ENCODE measurements around the gene WDFY1. TPM values are rescaled to one million over a fixed set of nuclear protein-coding genes. Genes with fewer than 3 reads are reported as not detected.

The WDFY1 gene
- total RNA-seq, 1 experiment from 2014 or later = 66.0 TPM

DNA sequence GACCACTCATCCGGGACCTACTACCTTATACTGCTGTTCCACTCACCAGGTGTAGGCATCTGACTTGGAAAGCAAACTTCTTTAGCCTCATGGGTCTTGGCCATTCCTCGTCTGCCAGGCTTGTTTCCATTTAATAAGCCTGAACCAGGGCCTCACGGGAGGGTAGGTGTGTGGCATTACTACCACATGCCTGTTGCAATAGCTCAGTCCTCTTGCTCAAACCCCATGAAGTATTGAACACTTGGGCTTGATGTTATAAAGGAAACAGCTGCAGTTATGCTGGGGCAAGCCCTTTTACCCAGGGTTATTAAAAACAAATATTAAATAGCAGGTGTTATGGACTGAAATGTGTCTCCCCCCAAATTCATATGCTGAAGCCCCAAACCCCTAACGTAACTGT lies 33.3 kb upstream of the WDFY1 start (continued):
- TF ChIP-seq ETV6 (CRISPR knock-in tag; IDR thresholded peaks at IDR 0.05) = no peak

DNA sequence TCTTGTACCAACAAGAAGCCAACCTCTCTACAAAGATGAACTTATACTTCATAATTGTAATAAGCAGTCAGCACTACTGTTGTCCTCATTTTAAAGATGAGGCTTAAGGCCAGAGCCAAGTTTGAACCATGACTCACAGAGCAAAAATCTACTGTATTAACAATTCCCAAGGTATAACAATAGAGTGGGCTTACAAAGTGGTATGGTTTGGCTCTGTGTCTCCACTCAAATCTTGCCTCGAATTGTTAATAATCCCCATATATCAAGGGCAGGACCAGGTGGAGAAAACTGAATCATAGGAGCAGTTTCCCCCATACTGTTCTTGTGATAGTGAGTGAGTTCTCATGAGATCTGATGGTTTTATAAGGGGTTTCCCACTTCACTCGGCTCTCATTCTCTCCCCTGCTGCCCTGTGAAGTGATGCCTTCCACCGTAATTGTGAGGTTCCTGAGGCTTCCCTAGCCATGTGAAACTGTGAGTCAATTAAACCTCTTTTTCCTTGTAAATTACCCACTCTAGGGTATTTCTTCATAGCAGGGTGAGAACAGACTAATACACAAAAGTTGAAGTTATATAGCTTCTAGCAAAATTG lies 31.6 kb upstream of the WDFY1 start:
- CTCF ChIA-PET = interaction anchor here (1.4 kb wide), 1 partner anchor 86 kb away, joined by 4 read pairs; no protein-coding TSS in a partner anchor
- TF ChIP-seq ZNF396 (CRISPR knock-in tag; IDR thresholded peaks at IDR 0.05; ENCODE audit: borderline replicate concordance) = no peak
- TF ChIP-seq NFATC4 (CRISPR knock-in tag; IDR thresholded peaks at IDR 0.05) = no peak
- TF ChIP-seq MXD4 (CRISPR knock-in tag; IDR thresholded peaks at IDR 0.05; ENCODE audit: borderline replicate concordance) = no peak
- TF ChIP-seq FOXP1 (CRISPR knock-in tag; IDR thresholded peaks at IDR 0.05; ENCODE audit: borderline replicate concordance) = no peak
- no peak for TF ChIP-seq ZNF219 (CRISPR knock-in tag; IDR thresholded peaks at IDR 0.05; ENCODE audit: borderline replicate concordance)

DNA sequence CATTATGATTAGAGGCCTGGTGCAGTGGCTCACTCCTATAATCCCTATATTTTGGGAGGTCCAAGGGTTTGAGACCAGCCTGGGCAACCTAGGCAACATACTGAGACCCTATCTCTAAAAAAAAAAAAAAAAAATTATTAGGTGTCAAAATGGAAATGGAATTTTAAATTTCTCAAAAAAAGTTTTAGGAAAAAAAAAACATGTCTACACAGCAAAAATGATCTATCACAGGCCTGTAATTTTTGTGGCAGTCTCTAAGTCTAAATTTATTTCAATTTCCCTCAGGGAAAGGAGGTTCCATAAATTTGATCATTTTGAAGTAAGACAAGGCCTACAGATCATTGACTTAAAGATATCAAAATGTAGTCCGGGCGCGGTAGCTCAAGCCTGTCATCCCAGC lies 28.5 kb upstream of the WDFY1 start:
- Mint-ChIP-seq H3K27me3 (ENCODE audit: low read depth) (no peaks in the 10 kb centered on the region), H3K36me3 (no peaks in the 10 kb centered on the region), H3K4me3 (no peak overlapping the region), H3K9me3 (no peaks in the 10 kb centered on the region), H3K4me1 (peaks cover 20% of the 10 kb centered on the region), H3K27ac (no peak overlapping the region)
- ATAC-seq (no peak), DNase-seq (ENCODE audit: low spot score) (no peak)
- ChIA-PET CTCF (no interaction called here), POLR2A (no interaction called here)
- TF ChIP-seq ZNF671 (CRISPR knock-in tag; IDR thresholded peaks at IDR 0.05) (no peak), HMGA2 (CRISPR knock-in tag; IDR thresholded peaks at IDR 0.05) (no peak)

More for the DNA sequence above, 31.6 kb upstream of the WDFY1 start:
- H3K27ac Mint-ChIP-seq = no peak overlapping the region
- H3K4me1 Mint-ChIP-seq = peaks cover 6% of the 10 kb centered on the region
- no peaks in the 10 kb centered on the region for H3K27me3 Mint-ChIP-seq (ENCODE audit: low read depth)
- DNase-seq (ENCODE audit: low spot score) = no peak
- no peak overlapping the region for H3K4me3 Mint-ChIP-seq
- ATAC-seq = no peak
- POLR2A ChIA-PET = no interaction called here
- peaks cover under 1% of the 10 kb centered on the region; the same call in 1 of the 2 replicates for H3K36me3 Mint-ChIP-seq
- no peaks in the 10 kb centered on the region for H3K9me3 Mint-ChIP-seq

DNA sequence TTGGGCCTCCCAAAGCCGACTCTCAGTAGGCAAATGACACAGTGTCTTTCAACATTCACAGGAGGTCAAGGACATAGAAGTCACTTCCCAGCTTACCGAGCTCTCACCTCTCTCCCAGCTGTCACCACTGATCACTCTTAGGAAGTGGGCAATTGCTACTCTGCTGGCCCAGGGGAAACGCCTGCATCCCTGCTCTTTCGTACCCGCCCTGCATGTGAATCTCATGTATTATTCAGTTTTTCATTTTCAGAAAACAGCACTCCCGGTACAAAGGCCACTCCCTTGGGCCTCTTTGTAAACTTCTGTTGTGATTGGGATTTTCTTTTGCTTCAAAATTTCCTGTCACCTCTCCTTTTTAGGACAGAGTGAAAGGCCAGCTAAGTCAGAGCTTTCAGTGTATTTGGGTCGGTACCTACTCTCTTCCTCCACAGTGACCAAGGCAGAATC lies 27.5 kb upstream of the WDFY1 start:
- Mint-ChIP-seq H3K27ac (no peak overlapping the region), H3K27me3 (ENCODE audit: low read depth) (no peaks in the 10 kb centered on the region), H3K9me3 (no peaks in the 10 kb centered on the region), H3K4me3 (no peak overlapping the region), H3K36me3 (0 out of 2 replicates have a peak, but pooled peaks cover 5% of the 10 kb centered on the region), H3K4me1 (peaks cover 22% of the 10 kb centered on the region)
- ChIA-PET POLR2A (no interaction called here), CTCF (interaction anchor here (0.8 to 5.0 kb wide), 5 partner anchors 20 to 387 kb away, joined by 3 to 130 read pairs (median 3); no protein-coding TSS in a partner anchor)
- no peak for ATAC-seq
- DNase-seq (ENCODE audit: low spot score) = no peak
- peak; percentile 47; the same call in 1 of the 2 replicates for TF ChIP-seq GABPB1 (CRISPR knock-in tag; IDR thresholded peaks at IDR 0.05)
- TF ChIP-seq ZNF232 (CRISPR knock-in tag; IDR thresholded peaks at IDR 0.05) = no peak

DNA sequence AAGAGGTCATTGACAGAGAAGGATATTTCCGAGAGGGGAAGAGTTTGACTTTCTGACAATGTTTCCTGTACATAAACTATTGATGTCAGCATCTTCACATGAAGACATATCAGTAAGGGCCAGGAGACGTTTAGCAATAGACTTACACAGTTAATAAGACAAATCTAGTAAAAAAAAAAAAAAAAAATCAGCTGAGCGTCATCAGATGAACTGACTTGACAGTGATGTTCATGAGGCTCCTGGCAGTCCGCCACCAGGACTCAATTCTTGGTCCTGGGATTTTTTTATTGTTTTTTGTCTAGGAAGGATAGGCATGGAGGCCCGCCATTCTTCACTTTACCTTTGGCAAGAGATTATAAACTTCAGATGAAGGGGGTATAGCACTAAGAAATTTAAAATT lies 26.6 kb upstream of the WDFY1 start:
- Mint-ChIP-seq H3K4me3 (no peak overlapping the region), H3K9me3 (no peaks in the 10 kb centered on the region), H3K4me1 (peaks cover 22% of the 10 kb centered on the region), H3K27me3 (ENCODE audit: low read depth) (no peaks in the 10 kb centered on the region), H3K36me3 (peaks cover 12% of the 10 kb centered on the region), H3K27ac (no peak overlapping the region)
- ChIA-PET CTCF (interaction anchor here (0.6 to 5.0 kb wide), 12 partner anchors 9 to 432 kb away, joined by 3 to 130 read pairs (median 8); no protein-coding TSS in a partner anchor), POLR2A (no interaction called here)
- no peak for DNase-seq (ENCODE audit: low spot score)
- TF ChIP-seq GRHL2 (CRISPR knock-in tag; IDR thresholded peaks at IDR 0.05; ENCODE audit: insufficient replicate concordance, severe bottlenecking) (no peak), ZNF138 (CRISPR knock-in tag; conservative IDR thresholded peaks at IDR 0.05) (no peak), ZNF416 (CRISPR knock-in tag; IDR thresholded peaks at IDR 0.05) (no peak), SP1 (CRISPR knock-in tag; conservative IDR thresholded peaks at IDR 0.05) (no peak), RELA (CRISPR knock-in tag; IDR thresholded peaks at IDR 0.05; ENCODE audit: borderline replicate concordance) (no peak)
- TF ChIP-seq, protein P1, sequence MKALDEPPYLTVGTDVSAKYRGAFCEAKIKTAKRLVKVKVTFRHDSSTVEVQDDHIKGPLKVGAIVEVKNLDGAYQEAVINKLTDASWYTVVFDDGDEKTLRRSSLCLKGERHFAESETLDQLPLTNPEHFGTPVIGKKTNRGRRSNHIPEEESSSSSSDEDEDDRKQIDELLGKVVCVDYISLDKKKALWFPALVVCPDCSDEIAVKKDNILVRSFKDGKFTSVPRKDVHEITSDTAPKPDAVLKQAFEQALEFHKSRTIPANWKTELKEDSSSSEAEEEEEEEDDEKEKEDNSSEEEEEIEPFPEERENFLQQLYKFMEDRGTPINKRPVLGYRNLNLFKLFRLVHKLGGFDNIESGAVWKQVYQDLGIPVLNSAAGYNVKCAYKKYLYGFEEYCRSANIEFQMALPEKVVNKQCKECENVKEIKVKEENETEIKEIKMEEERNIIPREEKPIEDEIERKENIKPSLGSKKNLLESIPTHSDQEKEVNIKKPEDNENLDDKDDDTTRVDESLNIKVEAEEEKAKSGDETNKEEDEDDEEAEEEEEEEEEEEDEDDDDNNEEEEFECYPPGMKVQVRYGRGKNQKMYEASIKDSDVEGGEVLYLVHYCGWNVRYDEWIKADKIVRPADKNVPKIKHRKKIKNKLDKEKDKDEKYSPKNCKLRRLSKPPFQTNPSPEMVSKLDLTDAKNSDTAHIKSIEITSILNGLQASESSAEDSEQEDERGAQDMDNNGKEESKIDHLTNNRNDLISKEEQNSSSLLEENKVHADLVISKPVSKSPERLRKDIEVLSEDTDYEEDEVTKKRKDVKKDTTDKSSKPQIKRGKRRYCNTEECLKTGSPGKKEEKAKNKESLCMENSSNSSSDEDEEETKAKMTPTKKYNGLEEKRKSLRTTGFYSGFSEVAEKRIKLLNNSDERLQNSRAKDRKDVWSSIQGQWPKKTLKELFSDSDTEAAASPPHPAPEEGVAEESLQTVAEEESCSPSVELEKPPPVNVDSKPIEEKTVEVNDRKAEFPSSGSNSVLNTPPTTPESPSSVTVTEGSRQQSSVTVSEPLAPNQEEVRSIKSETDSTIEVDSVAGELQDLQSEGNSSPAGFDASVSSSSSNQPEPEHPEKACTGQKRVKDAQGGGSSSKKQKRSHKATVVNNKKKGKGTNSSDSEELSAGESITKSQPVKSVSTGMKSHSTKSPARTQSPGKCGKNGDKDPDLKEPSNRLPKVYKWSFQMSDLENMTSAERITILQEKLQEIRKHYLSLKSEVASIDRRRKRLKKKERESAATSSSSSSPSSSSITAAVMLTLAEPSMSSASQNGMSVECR (CRISPR knock-in tag; IDR thresholded peaks at IDR 0.05; ENCODE audit: borderline replicate concordance) = no peak
- TF ChIP-seq, protein P2, sequence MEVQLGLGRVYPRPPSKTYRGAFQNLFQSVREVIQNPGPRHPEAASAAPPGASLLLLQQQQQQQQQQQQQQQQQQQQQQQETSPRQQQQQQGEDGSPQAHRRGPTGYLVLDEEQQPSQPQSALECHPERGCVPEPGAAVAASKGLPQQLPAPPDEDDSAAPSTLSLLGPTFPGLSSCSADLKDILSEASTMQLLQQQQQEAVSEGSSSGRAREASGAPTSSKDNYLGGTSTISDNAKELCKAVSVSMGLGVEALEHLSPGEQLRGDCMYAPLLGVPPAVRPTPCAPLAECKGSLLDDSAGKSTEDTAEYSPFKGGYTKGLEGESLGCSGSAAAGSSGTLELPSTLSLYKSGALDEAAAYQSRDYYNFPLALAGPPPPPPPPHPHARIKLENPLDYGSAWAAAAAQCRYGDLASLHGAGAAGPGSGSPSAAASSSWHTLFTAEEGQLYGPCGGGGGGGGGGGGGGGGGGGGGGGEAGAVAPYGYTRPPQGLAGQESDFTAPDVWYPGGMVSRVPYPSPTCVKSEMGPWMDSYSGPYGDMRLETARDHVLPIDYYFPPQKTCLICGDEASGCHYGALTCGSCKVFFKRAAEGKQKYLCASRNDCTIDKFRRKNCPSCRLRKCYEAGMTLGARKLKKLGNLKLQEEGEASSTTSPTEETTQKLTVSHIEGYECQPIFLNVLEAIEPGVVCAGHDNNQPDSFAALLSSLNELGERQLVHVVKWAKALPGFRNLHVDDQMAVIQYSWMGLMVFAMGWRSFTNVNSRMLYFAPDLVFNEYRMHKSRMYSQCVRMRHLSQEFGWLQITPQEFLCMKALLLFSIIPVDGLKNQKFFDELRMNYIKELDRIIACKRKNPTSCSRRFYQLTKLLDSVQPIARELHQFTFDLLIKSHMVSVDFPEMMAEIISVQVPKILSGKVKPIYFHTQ (CRISPR knock-in tag; IDR thresholded peaks at IDR 0.05) = no peak
- ATAC-seq = no peak
